ENCODE data around the gene FAM118A. TPM values are rescaled to one million over a fixed set of nuclear protein-coding genes. Genes with fewer than 3 reads are reported as not detected.

Gene FAM118A
- total and polyA plus RNA-seq, 9 of the 15 experiments (the other 6 are each of a cell fraction or from before 2014, with no cell fraction given), result 17.0 to 223 (median 59.4) TPM

- no peak for TF ChIP-seq ZNF282 (CRISPR knock-in tag; IDR thresholded peaks at IDR 0.05)
- TF ChIP-seq RAD21 (CRISPR knock-in tag; conservative IDR thresholded peaks at IDR 0.05 in 1 of 2, IDR thresholded peaks at IDR 0.05 in 1 of 2), result no peak
- no peak for TF ChIP-seq CTCFL (IDR thresholded peaks at IDR 0.05; ENCODE audit: borderline replicate concordance, insufficient read depth, low read depth, low read length, poor library complexity, severe bottlenecking)
- no peak for TF ChIP-seq WHSC1 (IDR thresholded peaks at IDR 0.05; ENCODE audit: low read length)
- TF ChIP-seq HDAC1 (IDR thresholded peaks at IDR 0.05), result peak in 1 of 2 experiments; percentile 52; a peak in 1 of 4 replicates
- TF ChIP-seq NR3C1 (CRISPR knock-in tag; IDR thresholded peaks at IDR 0.05), result no peak
- TF ChIP-seq CBFB (CRISPR knock-in tag; IDR thresholded peaks at IDR 0.05), result no peak
- TF ChIP-seq TSHZ1 (CRISPR knock-in tag; IDR thresholded peaks at IDR 0.05), result no peak
- TF ChIP-seq ZNF507 (tag; conservative IDR thresholded peaks at IDR 0.05), result no peak
- no peak for TF ChIP-seq PTTG1 (tag; IDR thresholded peaks at IDR 0.05; ENCODE audit: low read depth)
- TF ChIP-seq HDAC2 (IDR thresholded peaks at IDR 0.05), result no peak
- no peak for TF ChIP-seq ZNF12 (CRISPR knock-in tag; IDR thresholded peaks at IDR 0.05)
- TF ChIP-seq BHLHE40 (IDR thresholded peaks at IDR 0.05; ENCODE audit: low read length), result peak; percentile 77
- no peak for TF ChIP-seq ETV5 (CRISPR knock-in tag; IDR thresholded peaks at IDR 0.05; ENCODE audit: low read depth)
- no peak for TF ChIP-seq BCLAF1 (IDR thresholded peaks at IDR 0.05; ENCODE audit: borderline replicate concordance in 1 of 2, control insufficient read depth in 1 of 2, low read depth in 2 of 2, low read length in 1 of 2)
- no peak for TF ChIP-seq TARDBP (IDR thresholded peaks at IDR 0.05)
- TF ChIP-seq ZNF395 (CRISPR knock-in tag; IDR thresholded peaks at IDR 0.05), result no peak
Observed at GRCh38 chr22:45290410-45290936, 19.3 kb upstream of the FAM118A start (continued).

Data from K562 (cell line).